ENCODE data around the gene ATOSB.
"Not testable (repeated sequence)": the region's sequence is repeated elsewhere in the genome, so short reads cannot be mapped to it uniquely, and the experiment has no call there.

ATOSB gene, protein sequence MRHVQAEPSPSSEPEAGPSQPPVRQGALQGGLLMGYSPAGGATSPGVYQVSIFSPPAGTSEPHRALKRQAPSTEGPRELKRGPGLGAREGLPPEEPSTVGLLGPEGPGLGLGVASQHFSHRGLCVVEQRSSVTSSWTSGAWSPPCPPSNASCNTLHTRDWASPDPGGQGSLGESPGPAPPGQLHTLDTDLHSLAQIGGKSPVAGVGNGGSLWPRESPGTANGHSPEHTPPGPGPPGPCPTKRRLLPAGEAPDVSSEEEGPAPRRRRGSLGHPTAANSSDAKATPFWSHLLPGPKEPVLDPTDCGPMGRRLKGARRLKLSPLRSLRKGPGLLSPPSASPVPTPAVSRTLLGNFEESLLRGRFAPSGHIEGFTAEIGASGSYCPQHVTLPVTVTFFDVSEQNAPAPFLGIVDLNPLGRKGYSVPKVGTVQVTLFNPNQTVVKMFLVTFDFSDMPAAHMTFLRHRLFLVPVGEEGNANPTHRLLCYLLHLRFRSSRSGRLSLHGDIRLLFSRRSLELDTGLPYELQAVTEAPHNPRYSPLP

DNA sequence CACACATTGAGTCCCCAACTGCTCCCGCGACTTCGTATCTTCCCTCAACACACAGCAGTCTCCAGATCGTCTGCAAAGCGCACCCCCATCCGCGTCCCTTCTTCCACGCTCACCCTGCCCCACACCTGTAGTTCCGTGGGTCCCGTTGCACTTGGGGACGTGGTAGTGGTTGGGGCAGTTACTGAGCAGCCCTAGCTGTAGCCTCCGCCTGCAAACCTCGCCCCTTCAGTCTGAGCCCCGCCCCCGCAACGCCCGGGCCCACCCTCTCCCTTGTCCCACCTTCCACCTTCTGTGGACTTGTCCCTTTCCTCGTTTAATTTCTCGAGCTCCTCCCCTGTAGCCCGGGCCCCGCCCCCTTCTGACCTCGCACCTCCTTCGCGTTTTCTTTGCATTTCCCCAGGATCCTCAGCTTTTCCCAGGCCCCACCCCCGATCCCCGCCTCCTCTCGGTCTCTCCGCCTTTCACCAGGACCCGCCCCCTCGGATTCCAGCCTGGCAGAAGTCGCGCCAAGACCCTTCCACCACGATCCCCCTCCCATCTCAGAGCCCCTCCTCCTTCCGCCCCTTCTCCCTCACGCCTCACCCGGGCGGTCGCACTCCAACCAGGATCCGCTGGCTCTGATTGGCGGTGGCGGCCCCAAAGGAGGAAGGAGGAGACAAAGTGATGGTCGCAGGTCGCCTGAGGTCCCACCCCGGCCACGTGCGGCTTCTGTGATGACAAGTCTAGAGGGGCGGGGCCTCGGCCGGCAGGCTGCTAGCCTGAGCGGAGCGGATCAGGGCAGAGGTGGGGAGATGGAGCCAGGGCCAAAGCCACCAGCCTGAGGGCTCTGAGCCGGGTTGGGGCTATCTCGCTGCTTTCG, at the start of gene ATOSB:
Gene ATOSB (minus strand): TSS at position 183 of the 859 bp plus-strand sequence. CDS start 7,588 bp downstream, outside the sequence.
- DNase-seq: peak; percentile 83

DNA sequence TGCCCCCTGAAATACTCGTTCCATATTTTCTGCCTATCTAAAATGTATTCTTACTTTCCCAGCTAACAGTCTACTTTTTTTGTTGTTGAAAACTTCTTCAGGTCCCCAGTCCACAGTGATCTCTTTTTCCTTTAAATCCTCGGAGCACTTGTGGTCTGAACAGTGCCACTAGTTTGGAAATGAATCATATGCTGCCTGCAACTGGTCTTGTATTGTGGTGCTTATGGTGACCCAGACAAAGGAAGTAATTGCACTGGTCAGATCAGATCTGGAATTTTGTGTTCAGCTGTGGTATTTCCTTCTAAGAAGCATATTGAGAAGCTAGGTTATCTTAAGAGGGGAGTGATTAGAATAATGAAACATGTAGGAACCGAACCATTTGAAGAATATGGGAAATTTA, 49.0 kb upstream of the ATOSB start:
- DNase-seq: no peak

DNA sequence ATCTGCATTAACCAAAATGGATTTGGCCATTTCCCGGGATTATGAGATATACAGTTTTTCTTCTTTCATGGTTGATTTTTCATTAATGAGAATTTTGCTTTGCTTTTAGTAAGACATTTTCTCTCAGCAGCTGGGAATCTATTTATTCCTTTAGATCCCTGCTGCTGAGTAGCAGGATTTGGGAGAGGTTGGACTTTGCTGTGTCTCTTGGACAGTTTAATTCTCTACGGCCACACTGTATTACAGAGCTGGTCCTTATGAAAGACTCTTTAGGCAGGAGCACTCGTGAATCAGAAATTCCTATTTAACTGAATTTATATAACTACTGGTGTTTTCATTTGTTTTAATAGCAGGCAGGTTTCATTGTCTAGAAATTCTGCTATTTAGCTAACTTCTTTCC, 47.8 kb upstream of the ATOSB start:
- DNase-seq: no peak

DNA sequence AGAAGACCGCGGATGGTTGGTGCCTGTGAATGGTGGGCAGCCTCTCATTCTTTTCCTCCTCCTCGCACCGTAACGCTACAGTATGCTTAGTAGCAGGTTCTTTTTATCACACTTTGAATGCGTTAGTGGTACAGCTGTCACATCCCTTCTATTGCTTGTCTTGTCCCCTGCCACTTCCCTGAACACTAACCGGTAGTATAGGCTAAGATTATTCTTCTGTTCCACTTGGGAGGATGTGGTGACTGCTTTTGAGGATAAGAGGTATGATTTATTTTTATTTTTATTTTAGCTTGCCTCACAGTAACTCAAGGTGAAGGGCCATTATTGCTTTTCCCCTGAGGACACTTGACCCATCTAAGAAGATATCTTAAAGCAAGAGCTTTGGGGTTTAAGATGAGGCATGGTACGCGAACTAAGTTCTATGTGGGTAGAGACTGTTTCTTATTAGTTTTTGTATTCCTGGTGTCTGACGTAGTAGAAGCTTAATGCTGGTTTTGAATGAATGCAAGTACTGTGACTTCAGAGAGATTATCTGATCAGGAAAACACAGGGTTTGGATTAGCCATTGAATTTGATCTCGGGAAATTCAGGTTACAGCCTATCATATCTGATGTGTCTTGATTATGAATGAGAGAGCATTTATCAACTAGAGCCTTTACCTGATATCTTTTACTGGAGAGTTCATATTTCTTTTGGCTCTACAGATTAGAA, 47.1 kb upstream of the ATOSB start:
- DNase-seq: no peak

DNA sequence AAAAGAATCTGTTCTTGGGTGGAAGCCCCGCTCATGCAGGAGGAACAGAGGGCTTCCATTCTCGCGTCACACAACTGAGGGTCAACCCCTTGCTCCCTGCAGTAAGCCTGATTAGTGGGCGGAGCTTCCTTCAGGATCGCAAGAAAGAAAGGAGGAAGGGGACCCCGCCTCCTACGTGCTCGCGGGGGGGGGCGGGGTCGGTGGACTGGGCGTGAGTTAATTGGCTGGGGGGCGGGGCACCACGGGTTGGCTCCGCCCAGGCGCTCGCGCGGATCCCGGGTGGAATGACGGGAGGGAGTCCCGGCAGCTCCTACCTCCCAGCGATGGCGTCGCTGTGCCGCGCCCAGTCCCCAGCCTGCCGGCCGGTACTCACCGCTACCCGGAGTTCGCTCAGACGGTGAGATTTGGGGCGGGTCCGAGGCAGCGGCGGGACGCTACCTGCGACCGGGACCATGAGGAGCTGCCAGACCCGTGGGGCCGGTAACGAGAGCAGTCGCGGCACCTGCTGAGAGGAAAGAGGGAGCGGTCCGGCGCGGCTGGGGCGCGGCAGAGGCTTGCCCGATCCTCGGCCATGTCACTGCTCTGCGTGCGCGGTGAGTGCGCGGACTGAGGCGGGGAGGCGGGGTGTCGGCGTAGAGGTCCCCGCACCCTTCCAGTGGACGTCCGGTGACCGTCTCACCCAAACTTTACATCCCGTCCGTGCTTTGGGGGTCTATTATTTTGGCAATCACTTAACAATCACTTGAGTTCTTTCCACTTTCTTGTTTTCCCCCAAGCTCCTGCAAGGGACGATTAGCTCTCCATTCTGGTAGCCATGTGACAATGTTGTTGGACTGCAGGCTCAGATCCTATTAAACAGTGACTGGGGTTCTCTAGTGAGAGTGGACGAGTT, 46.3 kb upstream of the ATOSB start, which contains the start of gene UNC13B:
Gene UNC13B (plus strand): TSS at position 297 of the 892 bp plus-strand sequence. CDS start 275 bp downstream, at position 572.
- DNase-seq: peak; percentile 82 to 87

DNA sequence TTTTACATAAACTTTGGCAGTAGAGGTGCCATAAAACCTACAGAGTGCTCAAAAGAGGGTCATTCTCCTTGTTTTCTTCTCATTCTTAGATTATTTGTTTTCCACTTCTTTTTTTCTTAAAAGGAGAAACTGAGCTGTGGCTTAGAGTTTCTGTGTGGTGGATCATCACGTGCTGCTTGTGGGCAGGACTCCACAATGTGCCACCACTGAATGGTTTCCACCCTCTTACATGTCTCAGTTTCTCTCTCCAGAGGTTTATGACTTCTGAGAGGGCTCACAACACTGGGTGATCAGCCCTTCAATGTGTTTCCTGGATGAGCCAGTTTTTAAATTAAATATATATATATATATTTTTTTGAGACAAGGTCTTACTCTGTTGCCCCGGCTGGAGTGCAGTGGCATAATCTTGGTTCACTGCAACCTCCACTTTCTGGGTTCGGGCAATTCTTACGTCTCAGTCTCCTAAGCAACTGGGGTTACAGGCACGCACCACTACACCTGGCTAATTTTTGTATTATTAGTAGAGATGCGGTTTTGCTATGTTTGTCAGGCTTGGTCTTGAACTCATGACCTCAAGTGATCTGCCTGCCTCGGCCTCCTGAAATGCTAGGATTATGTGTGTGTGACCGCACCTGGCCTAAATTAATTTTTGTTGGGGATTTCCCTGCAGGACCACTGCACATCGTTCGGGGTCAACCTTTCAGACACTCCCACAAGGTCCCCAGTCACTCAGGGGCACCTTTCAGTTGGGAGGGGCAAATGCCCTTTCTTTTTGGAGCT, 43.0 kb upstream of the ATOSB start:
- DNase-seq: no peak

DNA sequence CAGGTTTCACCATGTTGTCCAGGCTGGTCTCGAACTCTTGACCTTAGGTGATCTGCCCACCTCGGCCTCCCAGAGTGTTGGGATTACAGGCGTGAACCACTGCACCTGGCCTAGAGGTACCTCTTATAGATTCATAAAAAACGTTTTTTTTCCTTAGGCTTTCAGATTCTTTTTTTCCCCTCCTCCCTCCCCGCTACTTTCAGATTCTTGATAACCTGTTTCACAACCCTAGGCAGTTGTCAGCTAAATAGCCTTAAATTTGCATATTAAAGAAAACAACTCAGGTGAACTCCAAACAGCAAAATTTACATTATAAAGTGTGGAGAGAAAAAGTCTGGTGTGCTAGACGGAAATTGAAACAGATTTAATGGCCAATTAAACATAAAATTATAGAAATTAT, 42.2 kb upstream of the ATOSB start:
- not testable (repeated sequence) for DNase-seq

DNA sequence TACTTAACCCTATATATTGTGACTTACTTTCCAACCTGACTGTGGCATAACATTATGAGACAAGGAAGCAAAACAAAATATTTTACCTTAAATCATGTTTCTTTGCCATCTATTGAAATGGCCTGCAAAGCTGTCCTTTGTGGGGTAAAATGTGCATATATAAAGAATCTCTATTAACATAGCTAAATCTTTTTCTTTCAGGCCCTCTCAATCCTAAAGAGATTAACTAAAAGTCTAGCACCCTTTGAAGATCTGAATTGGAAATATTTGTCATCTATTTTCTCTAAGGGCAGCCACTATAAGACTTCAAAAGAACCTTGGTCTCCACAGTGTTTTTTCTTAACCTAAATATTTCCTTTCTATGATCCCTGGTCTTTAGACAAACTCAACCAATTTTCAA, 41.1 kb upstream of the ATOSB start:
- no peak for DNase-seq

DNA sequence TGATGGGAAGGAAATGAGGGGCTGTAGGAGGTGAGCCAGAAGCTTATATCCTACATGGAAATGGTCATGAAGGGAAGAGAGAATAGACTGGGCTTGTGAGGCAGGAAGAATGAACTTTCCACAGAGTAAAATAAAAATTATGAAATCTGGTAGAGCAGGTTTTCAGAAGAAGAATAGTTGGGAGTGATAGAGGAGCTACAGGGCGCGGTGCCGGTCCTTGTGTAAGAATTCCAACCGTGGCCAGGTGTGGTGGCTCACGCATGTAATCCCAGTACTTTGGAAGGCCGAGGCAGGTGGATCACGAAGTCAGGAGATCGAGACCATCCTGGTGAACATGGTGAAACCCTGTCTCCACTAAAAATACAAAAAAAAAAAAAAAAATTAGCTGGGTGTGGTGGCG, 37.3 kb upstream of the ATOSB start:
- DNase-seq: no peak

DNA sequence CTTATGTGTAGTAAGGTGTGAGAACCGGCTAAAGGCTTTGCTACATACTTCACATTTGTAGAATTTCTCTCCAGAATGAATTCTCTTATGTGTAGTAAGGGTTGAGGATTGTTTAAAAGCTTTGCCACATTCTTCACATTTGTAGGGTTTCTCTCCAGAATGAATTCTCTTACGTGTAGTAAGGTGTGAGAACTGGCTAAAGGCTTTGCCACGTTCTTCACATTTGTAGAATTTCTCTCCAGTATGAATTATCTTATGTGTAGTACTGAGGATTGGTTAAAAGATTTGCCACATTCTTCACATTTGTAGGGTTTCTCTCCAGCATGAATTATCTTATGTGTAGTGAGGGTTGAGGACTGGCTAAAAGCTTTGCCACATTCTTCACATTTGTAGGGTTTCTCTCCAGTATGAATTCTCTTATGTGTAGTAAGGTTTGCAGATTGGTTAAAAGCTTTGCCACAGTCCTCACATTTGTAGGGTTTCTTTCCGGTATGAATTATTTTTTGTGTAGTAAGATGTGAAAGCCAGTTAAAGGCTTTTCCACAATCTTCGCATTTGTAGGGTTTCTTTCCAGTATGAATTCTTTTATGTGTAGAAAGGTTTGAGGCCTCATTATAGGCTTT, 32.4 kb upstream of the ATOSB start:
- DNase-seq: not testable (repeated sequence)

DNA sequence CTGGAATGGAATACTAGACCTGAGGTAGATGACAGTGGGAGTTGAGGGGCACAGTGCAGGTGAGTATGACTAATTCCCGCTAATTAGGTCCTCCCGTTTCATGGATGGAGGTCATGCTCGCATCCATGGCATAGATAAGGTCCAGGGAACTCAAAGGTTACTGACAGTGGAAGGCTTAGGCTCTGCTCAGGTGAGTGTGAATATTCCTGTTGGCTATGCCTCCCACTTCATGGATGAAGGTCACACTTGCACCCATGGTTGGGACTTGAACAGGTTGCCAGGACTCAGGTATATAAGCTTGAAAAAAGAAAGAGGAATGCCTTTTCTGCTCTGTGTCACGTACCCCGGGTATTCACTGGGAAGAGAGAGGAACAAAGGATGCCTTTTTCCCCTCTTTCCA, 26.4 kb upstream of the ATOSB start:
- DNase-seq: no peak

DNA sequence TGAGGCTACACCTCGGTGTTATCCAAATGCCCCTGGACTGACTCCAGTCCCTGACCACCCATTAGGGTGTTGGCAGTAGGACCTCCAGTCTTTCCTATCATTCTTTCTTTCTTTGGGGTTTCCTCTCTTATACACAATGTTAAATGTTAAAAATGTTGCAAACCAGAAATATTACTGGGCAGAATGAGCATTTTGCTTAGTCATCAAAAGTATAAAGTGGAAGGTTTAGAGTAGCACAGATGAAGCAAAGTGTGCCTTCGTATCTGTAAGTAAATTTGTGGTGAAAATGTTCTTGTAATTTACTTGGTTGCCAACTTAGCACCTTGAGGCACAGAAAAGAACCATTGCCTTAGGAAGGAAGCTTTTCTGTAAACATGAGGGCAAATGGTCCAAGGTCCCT, 24.4 kb upstream of the ATOSB start:
- DNase-seq: no peak

DNA sequence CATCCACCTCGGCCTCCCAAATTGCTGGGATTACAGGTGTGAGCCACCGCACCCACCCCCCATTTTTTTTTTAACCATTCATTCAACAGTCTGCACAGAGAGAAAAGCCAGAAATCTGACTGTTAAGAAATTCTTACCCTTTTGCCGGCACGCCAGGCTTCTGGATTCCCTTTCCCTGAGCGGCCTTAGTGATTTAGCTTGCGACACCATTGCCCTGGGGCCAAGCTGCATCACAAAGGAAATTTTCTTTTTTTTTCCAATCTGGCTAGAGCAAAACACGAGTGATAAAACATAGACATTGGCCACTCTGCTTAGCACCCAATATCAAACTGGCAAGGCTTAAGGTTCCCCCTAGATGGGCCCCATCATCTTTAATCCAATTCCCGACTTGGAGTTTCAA, 21.2 kb upstream of the ATOSB start:
- DNase-seq: no peak

DNA sequence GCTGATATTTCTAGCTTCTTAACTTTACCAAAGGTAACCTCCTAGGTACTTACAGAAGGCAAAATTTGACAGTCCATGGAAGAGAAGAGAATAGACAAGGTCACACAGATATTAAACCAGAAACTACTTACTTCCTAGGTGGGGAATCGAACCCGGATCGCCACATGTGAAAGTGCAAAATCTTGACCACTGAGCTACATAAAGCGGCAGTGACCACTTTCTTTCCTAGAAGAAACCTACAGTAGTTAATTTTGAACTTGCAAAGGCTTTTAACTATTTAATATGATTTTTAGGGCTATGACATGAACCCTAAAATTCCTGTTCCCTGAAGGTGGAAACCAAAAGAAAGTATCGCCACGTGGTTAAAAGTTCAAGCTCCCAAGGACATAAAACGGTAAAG, 20.3 kb upstream of the ATOSB start:
- DNase-seq: no peak

DNA sequence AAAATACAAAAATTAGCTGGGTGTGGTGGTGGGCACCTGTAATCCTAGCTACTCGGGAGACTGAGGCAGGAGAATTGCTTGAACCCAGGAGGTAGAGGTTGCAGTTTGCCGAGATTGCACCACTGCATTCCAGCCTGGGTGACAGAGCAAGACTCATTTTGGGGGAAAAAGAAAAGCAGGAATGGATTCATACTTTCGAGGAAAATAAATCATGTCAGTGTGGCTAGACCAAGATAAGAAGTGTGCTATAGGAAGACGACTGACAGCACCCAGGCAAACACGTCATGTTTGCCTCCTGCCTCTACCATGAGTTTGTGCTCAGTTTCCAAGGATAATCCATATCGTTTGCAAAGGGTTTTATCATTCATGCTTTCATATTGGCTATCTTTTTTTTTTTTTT, 19.3 kb upstream of the ATOSB start:
- DNase-seq: no peak

DNA sequence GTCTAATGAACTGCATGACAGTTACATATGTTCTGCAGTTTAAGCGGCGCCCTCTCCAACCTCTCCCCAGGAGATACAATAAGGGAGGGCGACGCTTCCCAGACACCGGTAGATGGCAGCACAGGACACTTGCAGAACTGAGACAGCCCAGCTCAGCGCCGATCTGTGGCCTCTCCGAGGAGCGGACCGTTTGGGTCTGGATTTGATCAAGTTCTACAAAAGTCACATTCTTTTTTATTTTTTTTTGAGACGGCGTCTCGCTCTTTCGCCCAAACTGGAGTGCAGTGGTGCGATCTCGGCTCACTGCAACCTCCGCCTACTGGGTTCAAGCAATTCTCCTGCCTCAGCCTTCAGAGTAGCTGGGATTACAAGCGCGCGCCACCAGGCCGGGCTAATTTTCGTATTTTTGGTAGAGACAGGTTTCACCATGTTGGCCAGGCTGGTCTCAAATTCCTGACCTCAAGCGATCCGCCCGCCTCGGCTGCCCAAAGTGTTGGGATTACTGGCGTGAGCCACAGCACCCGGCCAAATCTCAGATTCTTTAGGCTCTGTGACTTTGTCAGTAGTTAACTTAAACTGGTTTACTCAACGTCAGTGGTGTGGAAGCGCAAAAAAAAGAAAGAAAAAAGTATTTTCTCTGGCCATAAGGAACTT, 1.4 kb upstream of the ATOSB start:
- DNase-seq: peak; percentile 52 to 82

DNA sequence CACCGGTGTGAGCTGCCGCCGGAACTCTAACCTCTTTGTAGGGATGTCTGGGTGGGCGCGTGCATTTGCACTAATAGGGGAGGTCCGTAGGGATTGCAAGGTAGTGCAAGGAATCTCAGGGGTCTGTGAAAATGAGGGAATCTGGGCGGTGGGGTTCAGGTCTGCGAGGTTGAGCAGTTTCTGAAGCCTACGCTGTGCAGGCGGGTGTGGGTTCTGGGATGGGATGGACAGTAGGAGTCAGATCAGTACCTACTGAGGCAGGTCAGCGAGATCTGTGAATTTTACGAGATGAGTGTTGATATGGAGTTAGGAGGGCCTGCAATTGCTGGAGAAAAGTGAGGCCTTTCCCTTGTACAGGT, 856 bp upstream of the ATOSB start:
- no peak for DNase-seq

DNA sequence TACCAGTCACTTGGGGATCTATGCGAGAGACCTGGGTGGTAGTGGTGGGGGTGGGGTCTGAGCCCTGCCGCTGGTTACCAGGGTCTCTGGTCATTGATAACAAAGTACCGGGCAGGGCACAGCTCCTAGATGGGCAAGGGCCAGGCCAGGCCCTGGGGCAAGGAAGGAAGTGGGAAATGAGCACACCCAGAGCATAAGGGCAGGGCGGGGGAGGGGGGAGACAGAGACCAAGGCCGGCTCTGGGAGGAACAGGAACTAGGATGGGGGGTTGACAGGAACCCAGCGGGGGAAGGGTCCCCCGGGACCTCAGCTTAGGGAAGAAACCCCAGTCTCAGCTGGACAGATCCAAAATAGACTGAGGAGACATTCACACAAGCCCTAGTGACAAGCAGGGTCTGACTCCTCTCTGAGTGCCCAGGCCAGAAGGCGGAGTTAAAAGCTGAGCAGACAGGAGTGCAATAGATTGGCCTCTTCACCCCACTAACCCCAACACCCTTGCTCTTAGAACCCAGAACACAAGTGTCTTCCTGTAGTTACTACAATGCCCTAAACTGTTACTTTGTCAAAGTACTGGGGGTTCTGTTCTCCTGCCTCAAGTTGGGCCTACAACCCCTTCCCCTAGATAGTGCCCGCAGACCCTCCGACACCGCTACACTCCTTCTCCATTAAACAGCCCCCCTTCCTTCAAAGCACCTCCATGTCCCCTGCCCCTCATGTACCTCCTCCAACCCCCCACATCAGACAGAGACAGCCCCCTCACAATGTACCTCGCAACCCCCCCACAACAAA, 628 bp downstream of the ATOSB start:
- no peak for DNase-seq

DNA sequence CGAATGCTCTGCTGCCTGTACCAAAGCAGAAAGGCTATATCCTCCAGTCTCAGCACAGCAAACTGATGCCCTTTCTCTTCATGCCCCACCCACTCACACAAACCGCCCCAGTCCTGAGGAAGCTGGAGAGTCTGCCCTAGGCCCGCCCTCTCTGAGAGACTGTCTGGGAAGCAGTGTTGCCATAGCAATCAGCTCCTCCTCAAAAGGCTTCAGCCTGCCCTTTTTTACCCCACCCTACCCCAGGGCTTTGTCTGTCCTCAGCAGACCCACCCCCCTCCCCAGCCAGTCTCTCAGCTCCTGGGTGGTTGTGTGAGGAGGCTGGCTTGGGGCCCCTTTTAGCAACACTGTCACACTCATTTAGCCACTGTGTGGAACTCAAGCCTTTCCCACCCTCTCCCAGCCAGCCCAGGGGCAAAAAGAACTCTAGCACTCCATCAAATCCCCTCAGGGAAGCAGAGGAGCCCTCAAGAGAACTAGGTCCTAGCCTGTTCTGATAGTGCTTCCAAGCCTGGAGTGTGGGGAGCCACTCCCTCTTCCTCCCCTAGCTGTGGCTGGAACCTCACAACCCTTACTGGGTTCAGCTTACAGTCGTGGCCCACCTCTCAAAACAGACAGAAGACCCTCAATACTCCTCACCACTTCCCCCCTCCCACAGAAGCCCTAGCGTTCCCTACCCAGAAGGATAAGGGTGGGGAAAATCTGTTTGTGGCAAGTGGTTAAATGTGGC, 1.4 kb downstream of the ATOSB start:
- peak; percentile 23 to 30 for DNase-seq
